A549 treated with Mapracorat at 1 μM for 4 hours (cell line): ENCODE results near the gene MAST4. TPM values are rescaled to one million over a fixed set of nuclear protein-coding genes. Genes with fewer than 3 reads are reported as not detected.

ENCODE experiments used
- total RNA-seq: library from RNA; stranded (reverse); fragments of 200-300 nt; extraction: Qiagen RNA extraction; gene quantifications from 5 replicates; pipeline ENCODE4 v1.2.3, GENCODE V29; 2022

MAST4 gene
- total RNA-seq = 1.3 to 2.5 TPM (median 2.0 TPM) in 5 replicates

DNA sequence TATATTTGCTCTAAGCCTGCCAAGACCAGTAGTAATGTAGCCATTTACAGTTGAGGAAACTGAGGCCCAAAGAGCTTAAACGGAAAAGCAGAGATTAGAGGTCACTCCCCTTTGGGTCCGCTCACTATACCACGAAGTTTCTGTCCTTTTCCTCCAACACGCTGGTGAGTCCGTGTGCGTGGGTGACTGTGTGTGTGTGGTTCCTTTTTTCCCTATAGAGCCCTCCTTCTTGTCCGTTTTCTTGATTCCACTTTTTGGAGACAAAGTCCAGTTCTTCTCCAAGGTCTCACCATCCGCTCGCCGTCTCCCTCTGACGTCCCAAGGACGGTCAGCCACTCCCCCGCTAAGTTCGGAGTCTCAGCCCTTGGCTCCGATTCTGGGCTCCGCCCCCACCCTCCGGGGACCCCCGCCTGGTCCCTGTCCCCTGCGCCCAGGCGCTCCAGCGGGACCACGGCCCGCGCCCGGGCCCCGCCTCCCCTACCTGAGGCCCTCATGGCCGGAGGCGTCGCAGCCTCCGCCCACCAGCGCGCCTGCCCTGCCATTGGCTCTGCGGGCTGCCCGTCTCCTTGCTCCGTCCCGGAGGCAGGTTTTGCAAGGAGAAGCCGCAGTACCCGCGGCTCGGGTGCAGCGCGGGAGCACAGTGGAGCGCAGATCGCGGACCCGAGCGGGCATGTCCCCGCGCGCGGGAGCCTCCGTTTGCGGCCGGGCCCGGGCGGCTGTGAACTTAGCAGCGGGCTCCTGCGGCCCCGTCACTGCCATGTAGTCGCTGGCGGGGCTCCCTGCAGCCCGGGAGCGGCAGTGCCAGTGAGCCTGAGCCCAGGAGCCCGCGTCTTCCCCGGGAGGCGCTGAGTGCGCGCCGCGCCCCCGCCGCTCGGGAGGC lies at the start of gene MAST4:
Gene MAST4, plus strand, starts transcription at position 638 of the 880 bp plus-strand sequence. CDS start 263 bp downstream, outside the sequence.

DNA sequence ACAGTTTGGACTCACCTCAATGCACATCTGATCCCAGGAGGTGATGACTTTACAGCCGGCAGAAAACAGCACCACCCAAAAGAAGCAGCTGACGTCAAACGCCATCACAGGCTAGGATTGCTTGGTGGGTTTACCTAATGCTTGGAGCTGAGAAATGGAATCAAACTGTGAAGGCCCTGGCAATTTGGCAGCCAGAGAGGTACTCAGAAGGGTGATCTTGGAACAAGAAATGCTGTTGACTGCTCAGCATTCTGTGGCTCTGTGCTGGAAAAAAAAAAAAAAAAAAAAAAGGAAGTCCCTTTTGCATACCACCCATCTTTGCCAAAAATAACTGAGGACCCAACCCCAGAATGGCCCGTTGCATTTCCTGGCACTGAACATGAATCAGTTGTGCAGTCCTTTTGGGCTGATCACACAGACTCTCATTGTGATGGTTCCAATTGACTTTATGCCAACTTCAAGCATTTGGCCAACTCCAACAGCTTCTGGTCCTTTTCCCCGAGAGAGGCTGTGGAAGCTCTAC lies 600.4 kb downstream of the MAST4 start, which contains the start of gene CD180:
Gene CD180, minus strand, starts transcription at position 263 of the 523 bp plus-strand sequence. Its CDS starts 158 bp downstream, at position 105.

